HUDEP-2 (cell line): ENCODE data around the gene SV2A.

ENCODE experiments used
- DNase-seq, 76 experiments: peaks; one replicate each; lab custom pipeline; 2025; ENCODE audit not compliant: unreplicated experiment in 76 of 76; lab: John Stamatoyannopoulos, UW

SV2A gene

GRCh38 chr1:149931212-149931790 lies 13.7 kb upstream of the SV2A start:
- no peak for DNase-seq

DNA sequence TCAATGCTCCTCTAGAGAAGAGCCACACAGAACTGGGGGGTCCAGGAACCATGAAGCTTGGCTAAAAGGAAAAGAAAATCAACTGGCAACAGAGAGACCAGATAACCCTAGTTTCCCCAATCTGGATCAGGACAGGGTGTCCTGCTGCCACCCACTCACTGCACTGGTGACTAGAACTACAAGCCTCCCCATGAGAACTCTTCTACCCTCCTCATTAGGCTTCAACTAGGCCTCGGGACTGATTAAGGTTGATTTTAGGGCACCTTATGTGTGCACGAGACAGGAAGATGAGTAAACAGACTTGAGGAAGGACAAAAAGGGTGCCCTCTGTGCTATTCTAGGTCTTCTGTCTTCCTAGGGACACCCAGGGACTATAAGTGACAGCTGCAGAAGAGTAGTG lies 12.2 kb upstream of the SV2A start:
- no peak for DNase-seq

DNA sequence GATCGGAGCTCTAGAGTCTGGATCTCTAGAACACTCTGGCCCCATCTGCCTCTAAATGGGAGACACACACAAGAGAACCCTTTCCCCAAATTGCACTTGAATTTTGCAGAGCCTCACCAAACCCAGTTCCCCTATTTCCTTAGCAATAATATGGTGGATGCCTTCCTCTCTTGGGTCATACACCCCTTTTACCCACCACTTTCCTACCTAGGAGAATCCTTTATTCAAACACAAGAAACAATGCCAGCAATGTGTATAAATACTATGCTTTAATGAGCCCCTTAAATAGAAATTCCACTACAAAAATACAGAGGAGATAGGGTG lies 10.7 kb upstream of the SV2A start:
- no peak for DNase-seq

DNA sequence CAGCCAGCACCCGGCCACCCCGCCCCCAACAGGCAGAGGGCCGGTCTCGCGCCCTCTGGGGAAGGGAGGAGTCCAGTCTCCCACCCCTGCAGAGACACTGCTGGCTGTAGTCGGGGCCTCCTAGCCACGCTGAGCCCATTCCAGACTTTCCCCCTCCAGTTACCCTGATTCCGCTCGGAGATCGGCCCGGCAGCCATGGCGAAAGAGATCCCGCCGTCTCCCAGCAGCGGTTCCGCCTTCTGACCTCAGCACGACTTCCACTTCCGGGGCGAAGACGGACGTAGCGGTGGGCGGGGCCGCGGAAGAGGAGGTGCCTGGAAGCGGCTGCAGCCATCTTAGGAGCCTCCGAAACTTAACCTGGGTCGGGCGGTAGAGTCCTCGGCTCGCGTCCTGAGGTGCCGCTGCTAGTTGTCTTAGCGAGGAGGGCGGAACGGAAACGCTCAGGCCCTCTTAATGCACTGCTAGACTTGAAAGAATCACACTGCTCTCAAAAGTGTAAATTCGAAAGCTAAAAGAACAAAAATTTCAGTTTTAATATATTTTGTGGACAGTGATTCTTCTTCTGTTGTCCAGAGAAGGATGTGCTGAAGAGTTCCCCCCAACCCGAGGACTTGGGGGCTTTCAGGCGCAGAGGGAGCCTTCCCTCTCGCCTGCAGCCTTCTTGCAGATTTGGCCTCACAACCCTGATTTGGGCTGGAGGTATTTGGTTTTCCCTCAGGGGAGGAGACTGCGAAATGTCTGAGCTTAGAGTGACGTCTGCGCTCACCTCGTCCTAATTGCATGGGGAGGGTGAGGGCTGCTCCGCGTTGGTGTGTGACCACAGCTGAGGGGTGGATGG lies 10.1 kb upstream of the SV2A start, which contains the start of gene SF3B4:
Gene SF3B4, minus strand, starts transcription at position 241 of the 838 bp plus-strand sequence. Its CDS starts 44 bp downstream, at position 197.
- peak in 74 of 76 experiments; percentile 39 to 94 (median 84) for DNase-seq

- no peak for DNase-seq
Observed at GRCh38 chr1:149927056-149927562, 9.5 kb upstream of the SV2A start.

DNA sequence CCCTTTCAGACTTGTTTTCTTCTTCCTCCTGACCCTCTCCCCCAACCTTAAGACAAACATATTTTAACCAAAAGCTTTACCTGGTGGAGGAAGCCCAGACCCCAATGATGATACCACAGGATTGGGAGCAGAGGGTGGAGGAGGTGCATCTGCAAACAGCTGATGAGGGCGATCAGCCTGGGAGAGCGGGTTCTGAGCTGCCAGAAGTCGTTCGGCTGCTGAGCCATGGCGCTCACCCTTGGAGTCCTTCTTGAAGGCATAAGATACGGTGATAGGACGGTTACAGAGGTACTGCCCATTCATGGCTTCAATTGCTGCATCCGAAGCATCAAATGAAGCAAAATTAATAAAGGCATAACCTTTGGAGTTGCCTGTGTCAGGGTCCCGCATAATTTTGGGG lies 8.7 kb upstream of the SV2A start:
- DNase-seq: no peak

DNA sequence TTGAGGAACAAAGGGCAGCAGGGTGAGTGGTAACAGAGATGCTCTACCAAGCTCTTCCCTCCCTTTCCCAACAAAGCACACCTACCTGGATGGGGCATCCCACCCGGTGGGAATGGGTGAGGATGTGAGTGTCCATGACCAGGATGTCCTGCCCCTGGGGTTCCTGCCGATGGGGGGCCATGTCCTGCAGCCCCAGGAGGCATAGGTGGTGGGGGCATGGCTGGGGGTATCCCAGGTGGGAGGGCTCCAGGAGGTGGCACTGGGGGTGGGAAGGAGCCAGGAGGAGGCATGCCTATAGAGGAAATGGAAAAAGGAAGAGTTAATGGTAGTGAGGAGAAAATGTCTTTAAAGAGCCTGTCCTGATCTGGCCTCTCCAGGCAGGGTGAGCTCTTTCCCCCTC lies 8.1 kb upstream of the SV2A start:
- no peak for DNase-seq

- peak in 9 of 76 experiments; percentile 6 to 43 (median 13) for DNase-seq
Observed at GRCh38 chr1:149925345-149925744, 7.7 kb upstream of the SV2A start.

DNA sequence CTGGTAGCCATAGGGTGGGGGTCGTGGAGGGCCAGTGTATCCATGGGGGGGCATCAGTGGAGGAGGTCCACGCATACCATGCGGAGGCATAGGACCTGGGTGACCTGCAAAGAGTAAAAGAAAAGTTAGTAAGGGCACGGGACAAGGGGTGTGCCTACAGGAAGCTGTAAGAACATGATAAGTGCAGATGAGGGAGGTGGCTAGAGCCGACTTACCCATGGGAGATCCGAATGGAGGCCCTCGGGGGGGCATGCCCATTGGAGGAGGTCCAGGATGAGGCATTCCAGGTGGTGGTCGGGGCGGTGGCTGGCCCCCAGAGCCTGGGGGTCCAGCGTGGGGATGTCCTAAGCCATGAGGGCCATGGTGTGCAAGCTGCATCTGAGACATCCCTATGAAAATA lies 6.0 kb upstream of the SV2A start:
- peak in 40 of 76 experiments; percentile 7 to 59 (median 26) for DNase-seq

- DNase-seq: no peak
Observed at GRCh38 chr1:149916898-149917252, 769 bp downstream of the SV2A start.

DNA sequence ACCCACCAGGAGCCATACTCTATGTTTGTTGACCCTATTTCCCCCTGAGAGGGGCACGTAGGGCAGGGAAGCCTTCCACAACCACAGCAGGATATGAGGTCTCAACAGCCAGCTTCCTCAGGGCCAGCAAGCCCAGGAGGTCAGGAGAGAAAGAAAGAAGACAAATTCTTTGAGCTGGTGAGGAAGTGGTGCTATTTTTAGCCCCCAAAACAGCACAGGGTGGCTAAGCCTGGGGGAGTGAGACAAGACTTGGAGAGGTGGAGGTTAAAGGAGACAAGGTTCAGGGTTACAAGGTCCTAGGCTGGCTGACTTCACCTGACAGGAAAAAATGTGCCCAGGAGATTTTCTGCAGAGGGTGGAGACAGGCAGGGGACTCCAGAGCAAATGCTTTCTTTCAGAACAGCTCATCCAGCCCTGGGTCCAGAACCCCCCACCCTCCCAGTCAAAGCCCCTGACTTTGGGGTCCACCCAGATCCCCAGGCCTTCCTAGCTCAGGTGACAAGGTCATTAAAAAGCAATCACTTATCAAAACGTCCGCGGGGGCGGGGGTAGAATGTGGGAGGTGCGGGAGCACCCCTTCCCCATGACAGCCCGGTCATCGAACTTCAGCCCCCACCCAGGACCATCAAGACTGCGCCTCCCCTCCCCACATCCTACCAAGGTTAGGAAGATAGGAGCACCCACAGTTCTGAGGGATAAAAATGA lies 1.3 kb downstream of the SV2A start:
- DNase-seq: no peak

GRCh38 chr1:149915429-149916192 lies 2.0 kb downstream of the SV2A start:
- DNase-seq: no peak

DNA sequence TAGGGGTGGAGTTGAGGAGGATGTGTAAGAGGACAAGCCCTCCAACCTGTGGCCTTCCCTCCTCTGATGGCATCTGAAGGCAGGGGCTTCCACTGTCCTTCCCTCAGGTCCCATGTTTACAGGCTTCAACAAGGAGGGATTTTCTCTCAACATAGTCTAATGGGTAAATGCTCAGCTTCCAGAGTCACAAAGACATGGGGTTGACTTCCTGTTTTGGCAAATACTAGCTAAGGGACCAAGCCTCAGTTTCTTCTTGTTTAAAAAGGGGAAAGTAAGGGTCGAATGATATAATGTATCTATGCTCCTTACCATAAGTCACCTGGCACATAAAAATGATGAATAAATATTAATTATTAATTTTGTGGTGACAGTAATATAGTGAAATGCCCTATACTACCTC lies 3.1 kb downstream of the SV2A start:
- DNase-seq: no peak

GRCh38 chr1:149906570-149907075 lies 11.0 kb downstream of the SV2A start:
- peak in 31 of 76 experiments; percentile 3 to 53 (median 24) for DNase-seq

DNA sequence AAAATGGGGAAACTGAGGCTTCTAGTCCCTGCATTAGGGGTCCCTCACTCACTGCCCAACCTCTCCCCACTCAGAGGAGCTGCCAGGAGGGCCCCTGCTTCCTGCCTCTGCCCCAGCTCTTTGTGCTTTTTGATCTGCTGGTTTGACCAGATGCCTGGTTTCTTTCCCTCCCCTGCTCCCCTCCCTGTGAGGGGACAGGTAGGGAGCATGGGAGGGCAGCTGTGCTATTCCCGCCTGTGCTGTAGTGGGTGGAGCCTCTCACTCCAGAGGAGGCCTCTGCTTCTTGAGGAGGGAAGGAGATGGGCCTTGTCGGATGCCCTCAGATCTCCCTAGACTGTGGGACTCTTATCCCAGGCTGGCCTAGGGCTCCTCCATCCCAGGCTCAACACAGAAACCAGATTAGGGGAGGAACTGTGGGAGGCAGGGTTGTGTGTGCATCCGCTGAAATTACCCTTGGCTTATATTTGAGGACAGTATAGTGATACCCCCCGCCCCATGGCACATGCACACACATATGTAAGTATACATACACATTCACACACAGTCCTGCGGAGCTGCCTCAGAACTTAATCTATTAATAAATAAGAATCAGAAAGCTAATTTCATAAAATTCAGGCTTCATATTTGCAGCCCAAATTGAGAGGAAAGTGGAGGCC lies 13.7 kb downstream of the SV2A start:
- DNase-seq: no peak

GRCh38 chr1:149899460-149900284 lies 18.0 kb downstream of the SV2A start, which contains the start of gene BOLA1:
BOLA1 (plus strand) TSS chr1:149899568; CDS start chr1:149900060, 492 bp downstream.
- peak in 75 of 76 experiments; percentile 24 to 91 (median 78) for DNase-seq

- no peak for DNase-seq
Observed at GRCh38 chr1:149896575-149896974, 21.1 kb downstream of the SV2A start.

DNA sequence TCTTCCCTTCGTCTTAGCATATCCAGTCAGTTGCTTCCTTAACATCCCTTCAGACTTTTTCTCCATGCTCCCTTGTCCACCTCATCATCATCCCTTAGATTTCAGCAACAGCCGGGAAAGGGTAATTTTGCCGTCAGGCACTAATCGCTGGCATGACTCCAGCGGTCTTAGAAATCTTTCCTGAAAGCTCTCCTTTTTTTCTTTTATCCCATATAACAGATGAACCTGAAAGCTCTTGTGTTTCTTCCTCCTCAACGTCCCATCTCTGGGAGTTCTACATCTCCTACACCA lies 28.7 kb downstream of the SV2A start:
- DNase-seq: peak in 7 of 76 experiments; percentile 35 to 49 (median 46)
